ENCODE data around the gene ZNF117.

- TF ChIP-seq POLR2A (IDR thresholded peaks at IDR 0.05; ENCODE audit: borderline replicate concordance, extremely low read depth, insufficient read depth, insufficient read length) (no peak), EGR1 (IDR thresholded peaks at IDR 0.05; ENCODE audit: low read depth) (no peak), CTCF (IDR thresholded peaks at IDR 0.05 in 2 of 3, conservative IDR thresholded peaks at IDR 0.05 in 1 of 3; ENCODE audit: borderline replicate concordance in 1 of 3, insufficient read depth in 1 of 3, low read depth in 2 of 3, low read length in 2 of 3) (no peak), SIN3A (IDR thresholded peaks at IDR 0.05; ENCODE audit: low read depth) (no peak)
Observed at GRCh38 chr7:64996305-64996704, 5.5 kb upstream of the ZNF117 start.

Data from HCT116 (cell line).